Vagina (tissue), 2 donors: ENCODE results near the gene PTGES3. TPM values are rescaled to one million over a fixed set of nuclear protein-coding genes. Genes with fewer than 3 reads are reported as not detected.
A peak's percentile ranks its signal among the peaks of the same experiment; 100 is the strongest.
"Not testable (repeated sequence)": the region's sequence is repeated elsewhere in the genome, so short reads cannot be mapped to it uniquely, and the experiment has no call there.

Experiments
- DNase-seq, 2 donors: peaks; one replicate each; pipeline ENCODE4 v3.0.0-alpha.2; 2017; ENCODE audit errors: extremely low spot score in 2 of 2
- H3K27ac ChIP-seq: fragments of 200-600 bp; sonication (generic); one replicate; pipeline ENCODE4 v1.5.1; 2019
- H3K27me3 ChIP-seq: fragments of 200-600 bp; sonication (generic); one replicate; pipeline ENCODE4 v1.5.1; 2019
- H3K36me3 ChIP-seq, 2 donors: fragments of 200-600 bp; sonication (generic); one replicate each; pipeline ENCODE4 v1.5.1; 2017 to 2019
- H3K4me1 ChIP-seq: fragments of 200-600 bp; sonication (generic); one replicate; pipeline ENCODE4 v1.5.1; 2019
- H3K4me3 ChIP-seq, 2 donors: fragments of 200-600 bp; sonication (generic); 1 replicate in 1 of 2; 2 replicates in 1 of 2; pipeline ENCODE4 v1.5.1; 2016 to 2019
- H3K9me3 ChIP-seq: fragments of 200-600 bp; sonication (generic); one replicate; pipeline ENCODE4 v1.5.1; 2019
- POLR2A ChIP-seq, 2 donors: fragments of 450-650 bp; IDR thresholded peaks; one replicate each; pipeline ENCODE4 v1.6.1; 2017; ENCODE audit warnings: antibody characterized with exemption in 2 of 2, mild to moderate bottlenecking in 2 of 2, moderate library complexity in 2 of 2
- POLR2AphosphoS5 ChIP-seq, 2 donors: sonication (generic); formaldehyde crosslinking; IDR thresholded peaks; one replicate each; pipeline ENCODE4 v1.9.0; 2017; ENCODE audit warnings: antibody characterized with exemption in 2 of 2, mild to moderate bottlenecking in 2 of 2, low read depth in 1 of 2; ENCODE audit not compliant: insufficient read depth in 1 of 2
- intact Hi-C: fragments of 100-400 bp; cut with DNase I; formaldehyde crosslinking; loops from one replicate; pipeline ENCODE4 v1.15.1; 2023
- total RNA-seq: library from RNA; depleted of rRNA; stranded (reverse); fragments of >200 nt; gene quantifications from one replicate; pipeline ENCODE4 v1.2.3, GENCODE V29; 2016
- TF ChIP-seq, protein P1 (sequence below), 3 experiments: fragments of 450-650 bp in 2 of 3; fragments of 200-600 bp in 1 of 3; sonication (generic) in 1 of 3; IDR thresholded peaks; one replicate each; pipeline ENCODE4 v1.5.1; 2017 to 2019; ENCODE audit warnings: antibody characterized with exemption in 3 of 3, mild to moderate bottlenecking in 2 of 3, moderate library complexity in 2 of 3

PTGES3 gene, protein sequence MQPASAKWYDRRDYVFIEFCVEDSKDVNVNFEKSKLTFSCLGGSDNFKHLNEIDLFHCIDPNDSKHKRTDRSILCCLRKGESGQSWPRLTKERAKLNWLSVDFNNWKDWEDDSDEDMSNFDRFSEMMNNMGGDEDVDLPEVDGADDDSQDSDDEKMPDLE
- total RNA-seq: 81.0 TPM

DNA sequence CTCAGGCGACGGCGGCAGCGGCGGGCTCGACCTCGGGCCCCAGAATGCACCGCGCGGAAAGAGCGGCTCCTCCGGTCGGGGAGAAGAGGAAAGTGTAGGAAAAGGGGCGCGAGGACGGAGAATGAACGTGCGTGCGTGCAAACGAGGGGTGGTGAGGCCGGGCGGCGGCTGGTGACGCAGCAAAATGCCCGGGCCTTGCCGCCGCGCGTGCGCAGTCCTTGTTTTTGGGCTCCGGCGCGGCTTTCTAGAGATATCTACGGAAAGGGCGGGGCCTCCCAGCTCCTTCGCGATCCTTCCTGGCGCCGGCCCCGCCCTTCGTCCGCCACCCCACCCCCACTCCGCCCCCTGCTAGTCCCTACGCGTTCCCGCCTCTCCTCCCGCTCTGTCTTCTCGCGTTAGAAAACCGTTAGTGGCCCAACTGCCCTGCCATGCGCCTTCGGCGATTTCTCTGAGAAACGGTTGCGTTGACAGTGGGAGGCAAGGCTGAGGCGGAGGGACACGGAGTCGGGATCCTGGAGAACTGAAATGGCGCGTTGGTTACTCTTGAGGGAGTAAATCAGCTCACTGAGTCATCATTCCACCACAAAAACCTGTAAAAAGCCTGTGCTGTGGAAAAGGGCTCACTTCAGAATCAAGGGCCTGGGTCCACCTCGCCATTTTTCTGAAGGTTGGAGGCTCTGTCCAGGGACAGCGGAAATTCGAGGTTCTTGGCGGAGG, at the start of gene PTGES3:
PTGES3 (minus strand) TSS at position 156 of the 717 bp plus-strand sequence. CDS start 285 bp downstream, outside the sequence.
- peak; percentile 97 to 99 for DNase-seq
- Histone ChIP-seq H3K27me3 (no peaks in the 10 kb centered on the region), H3K36me3 (no peaks in the 10 kb centered on the region), H3K4me3 (peak within 1 kb of the TSS; percentile 83 to 94), H3K4me1 (peaks cover 42% of the 10 kb centered on the region), H3K9me3 (no peaks in the 10 kb centered on the region), H3K27ac (peak within 1 kb of the TSS; percentile 100)
- TF ChIP-seq POLR2A (IDR thresholded peaks at IDR 0.05): peak; percentile 74 to 96
- TF ChIP-seq POLR2AphosphoS5 (IDR thresholded peaks at IDR 0.05; ENCODE audit: insufficient read depth in 1 of 2, low read depth in 1 of 2): peak; percentile 99 to 100
- TF ChIP-seq, protein P1, sequence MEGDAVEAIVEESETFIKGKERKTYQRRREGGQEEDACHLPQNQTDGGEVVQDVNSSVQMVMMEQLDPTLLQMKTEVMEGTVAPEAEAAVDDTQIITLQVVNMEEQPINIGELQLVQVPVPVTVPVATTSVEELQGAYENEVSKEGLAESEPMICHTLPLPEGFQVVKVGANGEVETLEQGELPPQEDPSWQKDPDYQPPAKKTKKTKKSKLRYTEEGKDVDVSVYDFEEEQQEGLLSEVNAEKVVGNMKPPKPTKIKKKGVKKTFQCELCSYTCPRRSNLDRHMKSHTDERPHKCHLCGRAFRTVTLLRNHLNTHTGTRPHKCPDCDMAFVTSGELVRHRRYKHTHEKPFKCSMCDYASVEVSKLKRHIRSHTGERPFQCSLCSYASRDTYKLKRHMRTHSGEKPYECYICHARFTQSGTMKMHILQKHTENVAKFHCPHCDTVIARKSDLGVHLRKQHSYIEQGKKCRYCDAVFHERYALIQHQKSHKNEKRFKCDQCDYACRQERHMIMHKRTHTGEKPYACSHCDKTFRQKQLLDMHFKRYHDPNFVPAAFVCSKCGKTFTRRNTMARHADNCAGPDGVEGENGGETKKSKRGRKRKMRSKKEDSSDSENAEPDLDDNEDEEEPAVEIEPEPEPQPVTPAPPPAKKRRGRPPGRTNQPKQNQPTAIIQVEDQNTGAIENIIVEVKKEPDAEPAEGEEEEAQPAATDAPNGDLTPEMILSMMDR (IDR thresholded peaks at IDR 0.05): peak in 1 of 3 experiments; percentile 46
- intact Hi-C loops: loop anchor here (5.0 kb wide), 1 partner anchor 46 kb away; no protein-coding TSS in a partner anchor

DNA sequence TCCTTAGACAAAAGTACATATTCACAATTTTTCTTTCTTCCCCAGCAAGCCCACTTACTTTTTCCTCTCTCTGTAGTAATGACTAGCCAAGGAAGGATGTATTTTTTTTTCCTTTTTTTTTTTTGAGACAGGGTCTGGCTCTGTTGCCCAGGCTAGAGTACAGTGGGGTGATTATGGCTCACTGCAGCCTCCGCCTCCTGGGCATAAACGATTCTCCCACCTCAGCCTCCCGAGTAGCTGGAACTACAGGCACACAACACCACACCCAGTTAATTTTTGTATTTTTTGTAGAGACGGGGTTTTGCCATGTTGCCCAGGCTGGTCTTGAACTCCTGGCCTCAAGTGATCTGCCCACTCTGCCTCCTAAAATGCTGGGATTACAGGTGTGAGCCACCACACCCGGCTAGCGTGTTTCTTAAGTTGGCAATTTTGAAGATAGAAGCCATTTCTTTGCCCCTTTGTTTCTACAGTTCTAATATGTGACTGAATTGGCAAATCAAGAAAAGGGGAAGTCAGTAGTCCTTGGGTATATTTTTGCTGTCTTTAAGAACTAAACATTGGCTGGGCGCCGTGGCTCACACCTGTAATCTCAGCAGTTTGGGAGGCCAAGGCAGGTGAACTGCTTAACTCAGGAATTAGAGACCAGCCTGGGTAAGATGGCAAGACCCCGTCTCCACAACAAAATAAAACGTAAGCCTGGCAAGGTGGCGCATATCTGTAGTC, 40.2 kb upstream of the PTGES3 start:
- intact Hi-C loops: no loop called here
- H3K4me1 ChIP-seq: peaks cover 10% of the 10 kb centered on the region

DNA sequence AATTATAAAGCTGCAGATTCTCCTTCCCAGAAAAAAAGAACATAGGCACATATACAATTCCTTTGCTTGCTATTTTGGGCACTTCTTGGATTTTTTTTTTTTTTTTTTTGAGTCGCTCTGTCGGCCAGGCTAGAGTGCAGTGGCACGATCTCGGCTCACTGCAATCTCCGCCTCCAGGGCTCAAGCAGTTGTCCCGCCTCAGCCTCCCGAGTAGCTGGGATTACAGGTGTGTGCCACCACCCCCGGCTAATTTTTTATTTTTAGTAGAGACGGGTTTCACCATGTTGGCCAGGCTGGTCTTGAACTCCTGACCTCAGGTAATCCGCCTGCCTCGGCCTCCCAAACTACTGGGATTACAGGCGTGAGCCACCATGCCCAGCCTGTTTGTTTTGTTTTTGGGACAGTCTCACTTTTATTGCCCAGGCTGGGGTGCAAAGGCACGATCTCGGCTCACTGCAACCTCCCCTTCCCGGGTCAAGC, 38.2 kb upstream of the PTGES3 start:
- H3K27me3 ChIP-seq, H3K4me3 ChIP-seq, H3K9me3 ChIP-seq, H3K36me3 ChIP-seq, DNase-seq, intact Hi-C loops: not testable (repeated sequence)
- Histone ChIP-seq H3K27ac (peak overlapping the region; percentile 97), H3K4me1 (peaks cover 31% of the 10 kb centered on the region)

More for the DNA sequence above, 40.2 kb upstream of the PTGES3 start:
- peaks cover 0 to 8% of the 10 kb centered on the region in 2 donors for H3K36me3 ChIP-seq
- H3K4me3 ChIP-seq: no peak overlapping the region
- H3K9me3 ChIP-seq: no peaks in the 10 kb centered on the region
- H3K27me3 ChIP-seq: no peaks in the 10 kb centered on the region
- no peak for DNase-seq
- TF ChIP-seq, protein P1 (IDR thresholded peaks at IDR 0.05): no peak
- TF ChIP-seq POLR2A (IDR thresholded peaks at IDR 0.05): no peak
- TF ChIP-seq POLR2AphosphoS5 (IDR thresholded peaks at IDR 0.05; ENCODE audit: insufficient read depth in 1 of 2, low read depth in 1 of 2): no peak
- H3K27ac ChIP-seq: no peak overlapping the region

DNA sequence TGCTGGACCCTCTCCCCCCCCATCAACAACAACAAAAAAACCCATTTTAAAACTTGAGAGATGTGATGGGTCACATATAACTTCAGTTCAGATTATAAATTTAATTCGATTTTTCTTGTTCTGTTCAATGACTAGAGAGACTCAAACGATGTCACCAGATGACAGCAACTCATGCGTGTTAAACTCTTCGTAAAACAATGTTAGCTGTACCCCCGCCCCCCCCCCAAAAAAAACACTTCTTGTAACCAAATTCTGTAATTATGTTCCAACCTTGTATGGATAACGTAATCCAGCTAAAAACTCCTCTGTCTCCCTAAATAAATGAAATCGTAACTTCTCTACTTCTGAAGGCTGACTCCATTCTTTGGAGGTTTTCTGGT, 37.6 kb upstream of the PTGES3 start:
- Histone ChIP-seq H3K4me3 (peak overlapping the region; percentile 64 to 81), H3K9me3 (no peaks in the 10 kb centered on the region), H3K36me3 (no peaks in the 10 kb centered on the region), H3K27ac (peak overlapping the region; percentile 97), H3K4me1 (peaks cover 36% of the 10 kb centered on the region), H3K27me3 (no peaks in the 10 kb centered on the region)
- DNase-seq: no peak
- intact Hi-C loops: no loop called here
- TF ChIP-seq POLR2A (IDR thresholded peaks at IDR 0.05) (no peak), POLR2AphosphoS5 (IDR thresholded peaks at IDR 0.05; ENCODE audit: insufficient read depth in 1 of 2, low read depth in 1 of 2) (no peak)
- TF ChIP-seq, protein P1 (IDR thresholded peaks at IDR 0.05): no peak

DNA sequence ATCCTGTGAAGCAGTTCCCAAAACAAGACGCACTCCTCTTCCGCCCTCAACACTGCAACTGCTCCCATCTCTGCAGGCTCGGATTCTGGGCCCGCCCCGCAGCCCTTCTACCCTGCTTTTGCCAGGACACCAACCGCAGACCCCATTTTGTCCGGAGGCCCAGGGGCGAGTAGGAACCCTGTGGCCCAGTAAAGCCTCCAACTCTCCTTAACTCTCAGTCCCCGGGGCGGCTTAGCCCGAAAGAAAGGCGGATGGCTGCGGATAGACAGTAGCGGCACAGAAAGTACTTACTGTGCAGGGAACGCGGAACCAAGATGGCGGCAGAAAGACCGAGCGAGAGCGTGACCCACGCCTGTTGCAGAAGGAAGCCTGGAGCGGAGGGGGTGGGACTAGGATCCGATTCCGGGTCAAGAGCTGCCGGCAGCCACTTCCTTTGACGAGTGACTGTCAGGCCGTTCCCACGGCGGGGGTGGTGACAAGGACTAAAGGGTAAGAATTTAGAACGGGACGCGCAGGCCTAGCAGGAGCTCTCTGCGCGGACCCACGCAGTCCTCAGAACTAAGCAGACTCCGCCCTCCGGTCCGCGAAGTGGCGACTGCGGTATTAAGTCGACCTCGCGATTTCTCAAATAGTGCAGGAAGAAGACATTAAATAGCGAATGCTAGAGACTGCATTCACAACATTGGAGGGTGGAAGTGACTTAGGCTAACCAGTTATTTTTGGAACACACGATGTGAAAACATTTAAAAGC, 37.1 kb upstream of the PTGES3 start, which contains the start of gene NACA:
NACA (minus strand) TSS at position 328 of the 751 bp plus-strand sequence. CDS start 778 bp downstream, outside the sequence.
- intact Hi-C loops: no loop called here
- Histone ChIP-seq H3K36me3 (peaks cover 0 to 2% of the 10 kb centered on the region in 2 donors), H3K27me3 (no peaks in the 10 kb centered on the region), H3K4me3 (peak within 1 kb of the TSS; percentile 64 to 81), H3K9me3 (no peaks in the 10 kb centered on the region), H3K4me1 (peaks cover 42% of the 10 kb centered on the region), H3K27ac (peak within 1 kb of the TSS; percentile 97)
- TF ChIP-seq, protein P1 (IDR thresholded peaks at IDR 0.05): no peak
- TF ChIP-seq POLR2A (IDR thresholded peaks at IDR 0.05) (peak; percentile 68 to 96), POLR2AphosphoS5 (IDR thresholded peaks at IDR 0.05; ENCODE audit: insufficient read depth in 1 of 2, low read depth in 1 of 2) (peak; percentile 99 to 100)
- DNase-seq: peak in 1 of 2 donors; percentile 98
